Activated CD8-positive, alpha-beta T cell treated with anti-CD3 and anti-CD28 coated beads, Interleukin-2, amount 10 ng/mL, durations not matched to agents 7 days and 5 days (primary cell): ENCODE data around the gene HIRIP3. TPM values are rescaled to one million over a fixed set of nuclear protein-coding genes. Genes with fewer than 3 reads are reported as not detected.
"Not testable (repeated sequence)": the region's sequence is repeated elsewhere in the genome, so short reads cannot be mapped to it uniquely, and the experiment has no call there.

Experiments used
- ATAC-seq: fragments of 150-1000 bp; cut with Tn5 transposase; one replicate; pipeline ENCODE4 v1.10.0; 2021; ENCODE audit warnings: moderate library complexity
- CTCF ChIA-PET: fragments of 350-600 bp; sonication (Branson Sonifier 250); formaldehyde crosslinking; loops from one replicate; lab custom pipeline; 2021; ENCODE audit warnings: antibody characterized with exemption; lab: Charles Lee
- POLR2A ChIA-PET: fragments of 350-600 bp; sonication (Branson Sonifier 250); formaldehyde crosslinking; loops from one replicate; lab custom pipeline; 2021; ENCODE audit warnings: antibody characterized with exemption; lab: Charles Lee
- DNase-seq: peaks from one replicate; pipeline ENCODE4 v3.0.0-alpha.2; 2020
- H3K27ac Mint-ChIP-seq: one replicate; pipeline ENCODE4 v1.8.0; 2021; ENCODE audit warnings: mild to moderate bottlenecking, mixed read lengths
- H3K27me3 Mint-ChIP-seq: one replicate; pipeline ENCODE4 v1.8.0; 2021; ENCODE audit warnings: low read depth, mixed read lengths
- H3K36me3 Mint-ChIP-seq: one replicate; pipeline ENCODE4 v1.8.0; 2021; ENCODE audit warnings: low read depth, mixed read lengths
- H3K4me1 Mint-ChIP-seq: one replicate; pipeline ENCODE4 v1.8.0; 2021; ENCODE audit warnings: low read depth, mixed read lengths
- H3K4me3 Mint-ChIP-seq: one replicate; pipeline ENCODE4 v1.8.0; 2021; ENCODE audit warnings: mild to moderate bottlenecking, mixed read lengths
- H3K9me3 Mint-ChIP-seq: one replicate; pipeline ENCODE4 v1.8.0; 2022; ENCODE audit warnings: mixed read lengths; ENCODE audit not compliant: insufficient read depth
- total RNA-seq, 2 experiments: library from RNA; stranded (reverse); gene quantifications; one replicate each; pipeline ENCODE4 v1.2.3, GENCODE V29; 2021

HIRIP3 gene, protein sequence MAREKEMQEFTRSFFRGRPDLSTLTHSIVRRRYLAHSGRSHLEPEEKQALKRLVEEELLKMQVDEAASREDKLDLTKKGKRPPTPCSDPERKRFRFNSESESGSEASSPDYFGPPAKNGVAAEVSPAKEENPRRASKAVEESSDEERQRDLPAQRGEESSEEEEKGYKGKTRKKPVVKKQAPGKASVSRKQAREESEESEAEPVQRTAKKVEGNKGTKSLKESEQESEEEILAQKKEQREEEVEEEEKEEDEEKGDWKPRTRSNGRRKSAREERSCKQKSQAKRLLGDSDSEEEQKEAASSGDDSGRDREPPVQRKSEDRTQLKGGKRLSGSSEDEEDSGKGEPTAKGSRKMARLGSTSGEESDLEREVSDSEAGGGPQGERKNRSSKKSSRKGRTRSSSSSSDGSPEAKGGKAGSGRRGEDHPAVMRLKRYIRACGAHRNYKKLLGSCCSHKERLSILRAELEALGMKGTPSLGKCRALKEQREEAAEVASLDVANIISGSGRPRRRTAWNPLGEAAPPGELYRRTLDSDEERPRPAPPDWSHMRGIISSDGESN
- total RNA-seq = 10 to 100 TPM; 46.4 to 47.3 TPM

GRCh38 chr16:29995324-29995910, at the start of gene HIRIP3:
HIRIP3 (minus strand) TSS chr16:29995617; CDS start chr16:29995605, 12 bp downstream.
- Mint-ChIP-seq H3K36me3 (peaks cover 54% of the 10 kb centered on the region), H3K4me1 (peaks cover 33% of the 10 kb centered on the region), H3K9me3 (no peaks in the 10 kb centered on the region), H3K27ac (peak within 1 kb of the TSS; percentile 96), H3K4me3 (peak within 1 kb of the TSS; percentile 99), H3K27me3 (no peaks in the 10 kb centered on the region)
- POLR2A ChIA-PET = interaction anchor here (0.6 to 5.0 kb wide), 10 partner anchors 9 to 663 kb away, joined by 3 to 48 read pairs (median 6); partner anchors contain the start of genes CDIPT, FBRS, KCTD13 and KIF22
- ATAC-seq (peak; percentile 68), DNase-seq (peak; percentile 92)
- CTCF ChIA-PET = interaction anchor here (1.1 to 3.0 kb wide), 5 partner anchors 15 to 304 kb away, joined by 3 to 11 read pairs (median 3); partner anchors contain the start of genes MVP and TAOK2

DNA sequence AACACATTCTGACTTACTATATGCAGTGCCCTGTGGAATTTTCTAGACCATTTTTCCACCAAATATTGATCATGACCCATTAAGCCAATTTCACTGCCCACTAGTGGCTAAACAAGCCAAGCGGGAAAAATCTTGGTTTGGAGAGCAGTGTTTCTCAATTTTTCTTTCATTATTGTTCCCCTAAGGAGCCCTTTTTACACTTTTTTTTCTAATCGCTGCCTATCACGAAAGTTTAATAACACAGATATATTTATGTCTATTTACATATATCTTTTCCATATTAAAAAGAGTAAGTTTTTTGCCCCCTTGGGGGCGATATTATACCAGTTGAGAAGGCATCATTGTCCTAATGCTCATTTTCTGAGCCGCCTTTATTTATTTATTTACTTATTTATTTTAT, 46.4 kb upstream of the HIRIP3 start:
- Mint-ChIP-seq H3K36me3 (no peaks in the 10 kb centered on the region), H3K4me1 (no peaks in the 10 kb centered on the region), H3K4me3 (no peak overlapping the region), H3K27me3 (peaks cover 13% of the 10 kb centered on the region), H3K27ac (no peak overlapping the region), H3K9me3 (no peaks in the 10 kb centered on the region)
- DNase-seq = no peak
- ChIA-PET CTCF (interaction anchor here (0.6 to 6.0 kb wide), 6 partner anchors 10 to 252 kb away, joined by 3 to 44 read pairs (median 7); partner anchors contain the start of genes TBX6 and TLCD3B), POLR2A (no interaction called here)
- no peak for ATAC-seq

DNA sequence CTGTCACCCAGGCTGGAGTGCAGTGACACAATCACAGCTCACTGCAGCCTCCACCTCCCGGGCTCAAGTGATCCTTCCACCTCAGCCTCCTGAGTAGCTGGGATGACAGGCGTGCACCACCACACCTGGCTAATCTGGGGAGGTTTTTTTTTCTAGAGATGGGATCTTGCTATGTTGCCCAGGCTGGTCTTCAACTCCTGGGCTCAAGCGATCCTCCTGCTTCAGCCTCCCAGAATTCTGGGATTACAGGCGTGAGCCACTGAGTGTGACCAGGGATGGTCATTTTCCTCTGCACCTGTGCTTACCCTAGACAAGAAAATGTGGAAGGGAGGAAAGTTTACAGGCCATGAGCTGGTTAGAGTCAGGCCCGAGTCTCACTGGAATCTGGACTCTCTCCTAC, 45.3 kb upstream of the HIRIP3 start:
- DNase-seq, H3K36me3 Mint-ChIP-seq, POLR2A ChIA-PET, H3K27ac Mint-ChIP-seq, H3K9me3 Mint-ChIP-seq, ATAC-seq, H3K4me1 Mint-ChIP-seq, H3K4me3 Mint-ChIP-seq: not testable (repeated sequence)
- H3K27me3 Mint-ChIP-seq = peaks cover 16% of the 10 kb centered on the region
- CTCF ChIA-PET = interaction anchor here (1.0 to 6.0 kb wide), 4 partner anchors 9 to 51 kb away, joined by 3 to 44 read pairs (median 6); partner anchors contain the start of genes TBX6 and TLCD3B

GRCh38 chr16:30040221-30040620, 44.8 kb upstream of the HIRIP3 start:
- no peak for ATAC-seq
- POLR2A ChIA-PET = interaction anchor here (0.7 kb wide), 1 partner anchor 25 kb away, joined by 3 read pairs; the partner anchor contains the start of gene ALDOA
- H3K36me3 Mint-ChIP-seq = no peaks in the 10 kb centered on the region

GRCh38 chr16:30033270-30033669, 37.9 kb upstream of the HIRIP3 start:
- Mint-ChIP-seq H3K4me1 (peaks cover 15% of the 10 kb centered on the region), H3K27ac (no peak overlapping the region), H3K4me3 (no peak overlapping the region), H3K9me3 (no peaks in the 10 kb centered on the region), H3K36me3 (no peaks in the 10 kb centered on the region), H3K27me3 (peaks cover 34% of the 10 kb centered on the region)
- no peak for DNase-seq
- CTCF ChIA-PET = interaction anchor here (1.0 to 3.4 kb wide), 16 partner anchors 9 to 346 kb away, joined by 3 to 48 read pairs (median 5); partner anchors contain the start of genes KCTD13 and TAOK2
- ATAC-seq = no peak
- POLR2A ChIA-PET = no interaction called here

More at GRCh38 chr16:30040221-30040620, 44.8 kb upstream of the HIRIP3 start:
- CTCF ChIA-PET = interaction anchor here (1.8 to 6.0 kb wide), 2 partner anchors 8 to 15 kb away, joined by 8 to 44 read pairs; partner anchors contain the start of gene TLCD3B
- no peak for DNase-seq
- H3K9me3 Mint-ChIP-seq = no peaks in the 10 kb centered on the region
- no peak overlapping the region for H3K27ac Mint-ChIP-seq
- H3K4me1 Mint-ChIP-seq = peaks cover 3% of the 10 kb centered on the region
- H3K4me3 Mint-ChIP-seq = no peak overlapping the region
- H3K27me3 Mint-ChIP-seq = peaks cover 15% of the 10 kb centered on the region

DNA sequence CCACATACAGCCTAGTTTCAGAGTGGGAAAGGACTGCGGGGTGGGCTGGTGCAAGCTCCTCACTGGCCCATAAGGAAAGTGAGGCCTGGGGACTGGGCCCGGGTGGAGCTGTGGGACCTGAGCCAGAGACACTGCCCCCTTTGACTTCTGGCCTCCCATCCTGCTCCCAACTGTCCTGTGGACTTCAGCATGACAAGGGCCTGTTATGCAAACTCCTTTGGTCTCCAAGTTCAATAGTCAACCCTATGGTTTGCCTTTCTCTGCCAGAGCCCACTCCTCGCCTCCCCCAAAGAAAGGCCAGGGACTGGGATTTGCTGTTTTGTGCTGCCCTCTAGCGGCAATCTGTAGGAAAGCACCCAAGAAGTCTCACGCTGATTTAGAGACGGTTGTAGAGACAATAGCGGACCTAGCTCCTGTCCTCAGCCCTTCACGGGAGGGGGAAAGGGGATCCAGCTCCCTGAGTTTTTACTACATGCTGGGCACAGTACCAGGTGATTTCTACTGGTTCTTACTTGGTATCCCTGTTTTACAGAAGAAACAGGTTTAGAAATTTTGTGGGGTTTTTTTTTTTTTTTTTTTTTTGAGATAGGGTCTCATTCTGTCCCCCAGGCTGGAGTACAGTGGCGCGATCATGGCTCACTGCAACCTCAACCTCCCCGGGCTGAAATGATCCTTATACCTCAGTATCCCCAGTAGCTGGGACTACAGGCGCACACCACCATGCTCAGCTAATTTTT, 36.8 kb upstream of the HIRIP3 start:
- ChIA-PET POLR2A (no interaction called here), CTCF (interaction anchor here (0.6 to 3.4 kb wide), 41 partner anchors 9 to 345 kb away, joined by 3 to 48 read pairs (median 4); partner anchors contain the start of genes ALDOA, C16orf92, HIRIP3 and KCTD13)
- no peaks in the 10 kb centered on the region for H3K9me3 Mint-ChIP-seq
- no peak overlapping the region for H3K4me3 Mint-ChIP-seq
- ATAC-seq (peak; percentile 66), DNase-seq (peak; percentile 81)
- H3K36me3 Mint-ChIP-seq = no peaks in the 10 kb centered on the region
- no peak overlapping the region for H3K27ac Mint-ChIP-seq
- H3K27me3 Mint-ChIP-seq = peaks cover 44% of the 10 kb centered on the region
- H3K4me1 Mint-ChIP-seq = peaks cover 15% of the 10 kb centered on the region

DNA sequence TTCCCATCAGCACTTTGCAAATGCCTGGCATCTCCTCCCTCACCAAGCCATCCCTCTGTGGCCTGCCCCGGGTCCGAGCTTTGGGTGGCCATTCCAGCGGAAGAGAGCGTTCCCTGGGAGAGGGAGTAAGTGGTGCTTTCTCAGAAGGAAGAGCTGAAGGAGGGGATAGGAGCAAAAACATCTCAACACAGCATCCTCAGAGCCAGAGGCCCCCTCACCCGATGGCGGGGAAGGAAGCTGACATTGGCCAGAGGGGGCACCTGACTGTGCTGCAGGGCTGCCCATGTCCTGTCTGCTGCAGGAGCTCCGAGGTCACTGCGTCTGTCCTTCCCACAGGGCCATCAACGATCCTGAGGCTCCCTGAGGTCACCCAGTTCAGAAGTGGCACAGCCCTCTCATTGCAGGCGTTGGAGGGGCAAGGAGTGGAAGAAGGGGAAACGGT, 36.1 kb upstream of the HIRIP3 start:
- H3K9me3 Mint-ChIP-seq = no peaks in the 10 kb centered on the region
- POLR2A ChIA-PET = no interaction called here
- no peak for DNase-seq

DNA sequence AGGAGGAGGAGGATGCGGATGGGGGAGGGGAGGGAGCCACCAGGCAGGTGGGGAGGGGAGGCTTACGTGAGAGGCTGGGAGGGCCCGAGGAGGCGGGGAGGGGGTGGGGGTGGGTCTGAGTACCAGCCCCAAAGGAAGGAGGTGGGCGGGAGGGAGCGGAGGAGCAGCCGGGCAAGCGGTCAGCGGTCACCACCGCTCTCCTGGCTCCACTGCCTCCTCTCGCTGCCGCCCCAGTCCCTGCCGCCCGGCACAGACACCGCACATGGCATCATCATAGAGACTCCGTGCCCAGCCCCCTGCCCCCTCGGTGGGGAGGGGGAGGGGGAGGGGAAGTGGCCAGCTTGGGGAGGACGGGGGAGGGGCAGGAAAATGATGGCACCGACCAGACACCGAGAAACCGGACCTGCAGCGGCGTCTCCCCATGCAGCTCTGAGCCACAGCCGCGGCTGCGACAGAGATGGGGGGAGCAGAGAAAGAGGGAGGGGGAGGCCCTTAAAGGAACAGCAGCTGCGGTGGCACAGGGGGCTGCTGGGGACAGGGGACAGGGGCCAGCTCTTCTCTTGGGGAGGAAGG, 35.5 kb upstream of the HIRIP3 start, which contains the start of gene TLCD3B:
TSS of gene TLCD3B (minus strand) at position 431 of the 573 bp plus-strand sequence. CDS start 744 bp downstream, outside the sequence.
- Mint-ChIP-seq H3K9me3 (no peaks in the 10 kb centered on the region), H3K4me3 (no peak within 1 kb of the TSS), H3K27me3 (peaks cover 42% of the 10 kb centered on the region), H3K27ac (no peak within 1 kb of the TSS), H3K4me1 (peaks cover 15% of the 10 kb centered on the region), H3K36me3 (no peaks in the 10 kb centered on the region)
- ChIA-PET POLR2A (no interaction called here), CTCF (interaction anchor here (1.1 to 3.4 kb wide), 14 partner anchors 8 to 331 kb away, joined by 3 to 48 read pairs (median 6); partner anchors contain the start of genes ALDOA and C16orf92)
- DNase-seq (no peak), ATAC-seq (no peak)

More for the DNA sequence above, 36.1 kb upstream of the HIRIP3 start:
- Mint-ChIP-seq H3K4me3 (no peak overlapping the region), H3K27me3 (peaks cover 44% of the 10 kb centered on the region), H3K36me3 (no peaks in the 10 kb centered on the region), H3K4me1 (peaks cover 15% of the 10 kb centered on the region), H3K27ac (no peak overlapping the region)
- no peak for ATAC-seq
- CTCF ChIA-PET = interaction anchor here (0.8 to 3.4 kb wide), 26 partner anchors 8 to 340 kb away, joined by 3 to 48 read pairs (median 5); partner anchors contain the start of genes ALDOA, C16orf92, HIRIP3 and KCTD13

DNA sequence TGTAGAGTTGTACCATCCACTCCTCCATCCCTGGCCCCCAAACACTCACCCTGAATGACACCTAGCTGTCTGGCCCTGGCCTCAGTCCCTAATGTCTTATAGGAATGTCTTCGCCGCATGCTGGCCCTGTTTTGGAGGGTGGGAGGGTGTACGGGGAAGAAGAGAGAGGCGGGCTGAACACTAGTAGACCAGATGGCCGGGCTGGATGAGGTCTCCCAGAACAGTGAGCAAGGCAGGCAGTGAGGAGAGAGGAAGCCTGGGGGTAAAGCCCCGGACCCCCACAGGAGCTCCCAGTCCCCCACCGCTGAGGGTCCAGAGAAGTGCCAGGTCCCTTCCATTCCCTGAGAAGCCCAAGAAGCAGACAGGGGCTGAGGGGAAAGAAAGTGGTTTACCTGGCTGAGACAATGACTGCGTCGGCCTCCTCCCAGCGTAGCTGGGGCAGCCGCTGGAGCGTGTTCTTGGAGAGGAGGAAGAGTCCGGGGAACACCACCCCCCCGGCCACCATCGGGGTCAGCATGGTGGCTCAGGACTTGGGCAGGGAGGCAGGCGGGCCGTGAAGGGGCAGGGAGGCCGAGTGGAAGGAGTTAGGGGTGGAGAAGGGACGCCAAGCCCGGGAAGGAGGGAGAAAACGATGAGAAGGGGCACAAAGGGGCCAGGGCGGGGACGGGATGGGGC, 34.7 kb upstream of the HIRIP3 start:
- no peaks in the 10 kb centered on the region for H3K36me3 Mint-ChIP-seq
- ChIA-PET POLR2A (no interaction called here), CTCF (interaction anchor here (3.4 kb wide), 1 partner anchor 12 kb away, joined by 44 read pairs; no protein-coding TSS in a partner anchor)
- H3K27me3 Mint-ChIP-seq = peaks cover 39% of the 10 kb centered on the region
- no peak for ATAC-seq
- peaks cover 12% of the 10 kb centered on the region for H3K4me1 Mint-ChIP-seq
- H3K9me3 Mint-ChIP-seq = no peaks in the 10 kb centered on the region
- DNase-seq = no peak
- no peak overlapping the region for H3K27ac Mint-ChIP-seq
- no peak overlapping the region for H3K4me3 Mint-ChIP-seq
